DND-41 (cell line): Measurements from ENCODE around the gene L3MBTL4.

Source experiments
- ATAC-seq: fragments of 200-7000 bp; cut with Tn5 transposase; 3 replicates; pipeline ENCODE4 v1.9.1; 2021; ENCODE audit warnings: low read depth; ENCODE audit not compliant: insufficient read depth
- DNase-seq: peaks from one replicate; pipeline ENCODE4 v3.0.0-alpha.2; 2020
- H2AFZ ChIP-seq: 2 replicates; pipeline ENCODE4 v1.6.0; 2012; ENCODE audit warnings: low read depth, low read length
- H3K27ac ChIP-seq: 2 replicates; pipeline ENCODE4 v1.5.1; 2012; ENCODE audit warnings: low read length, inconsistent platforms
- H3K27me3 ChIP-seq: fragments of 200-600 bp; sonication (generic); 2 replicates; pipeline ENCODE4 v1.6.0; 2012; ENCODE audit warnings: low read length, mild to moderate bottlenecking, inconsistent platforms; ENCODE audit not compliant: insufficient read depth, poor library complexity
- H3K36me3 ChIP-seq: 2 replicates; pipeline ENCODE4 v1.5.1; 2012; ENCODE audit warnings: low read length, inconsistent platforms; ENCODE audit not compliant: insufficient read depth
- H3K4me1 ChIP-seq: 2 replicates; pipeline ENCODE4 v1.5.1; 2012; ENCODE audit warnings: mild to moderate bottlenecking, low read length; ENCODE audit not compliant: insufficient read depth
- H3K4me2 ChIP-seq: 2 replicates; pipeline ENCODE4 v1.6.0; 2012; ENCODE audit warnings: mild to moderate bottlenecking, moderate library complexity, low read length, inconsistent platforms; ENCODE audit not compliant: insufficient read depth
- H3K4me3 ChIP-seq, 2 experiments: fragments of 200-600 bp in 1 of 2; shearing (Covaris generic) in 1 of 2; 2 replicates each; pipeline ENCODE4 v1.5.1; 2012 to 2016; ENCODE audit warnings: inconsistent platforms in 2 of 2, low read length in 2 of 2, mild to moderate bottlenecking in 2 of 2, low read depth in 1 of 2, moderate library complexity in 1 of 2
- H3K79me2 ChIP-seq: 2 replicates; pipeline ENCODE4 v1.6.0; 2012; ENCODE audit warnings: low read length, inconsistent platforms; ENCODE audit not compliant: insufficient read depth
- H3K9ac ChIP-seq: 2 replicates; pipeline ENCODE4 v1.6.0; 2012; ENCODE audit warnings: low read depth, mild to moderate bottlenecking, inconsistent platforms, low read length, moderate library complexity
- H3K9me3 ChIP-seq: 2 replicates; pipeline ENCODE4 v1.5.1; 2012; ENCODE audit warnings: low read length, moderate library complexity, mild to moderate bottlenecking, inconsistent platforms; ENCODE audit not compliant: insufficient read depth, severe bottlenecking
- H4K20me1 ChIP-seq: 2 replicates; pipeline ENCODE4 v1.6.0; 2012; ENCODE audit warnings: low read length; ENCODE audit not compliant: insufficient read depth
- CTCF ChIP-seq: IDR thresholded peaks from 2 replicates; pipeline ENCODE4 v1.5.1; 2012; ENCODE audit warnings: borderline replicate concordance, low read length, moderate library complexity, mild to moderate bottlenecking; ENCODE audit not compliant: poor library complexity, severe bottlenecking; ENCODE audit errors: extremely low read depth
- EZH2 ChIP-seq: IDR thresholded peaks from 3 replicates; pipeline ENCODE4 v1.6.1; 2012; ENCODE audit warnings: borderline replicate concordance, low read depth, mild to moderate bottlenecking, moderate library complexity, low read length, inconsistent platforms; ENCODE audit not compliant: severe bottlenecking

L3MBTL4 gene

GRCh38 chr18:6397931-6398566, 16.7 kb downstream of the L3MBTL4 start:
- Histone ChIP-seq H3K27ac (no peak overlapping the region), H3K9me3 (no peaks in the 10 kb centered on the region), H3K4me3 (no peak overlapping the region), H2AFZ (no peak overlapping the region), H3K9ac (no peak overlapping the region), H3K27me3 (no peaks in the 10 kb centered on the region), H3K36me3 (no peaks in the 10 kb centered on the region), H3K79me2 (no peaks in the 10 kb centered on the region), H3K4me2 (no peak overlapping the region), H3K4me1 (no peaks in the 10 kb centered on the region), H4K20me1 (no peaks in the 10 kb centered on the region)
- DNase-seq = no peak
- TF ChIP-seq EZH2 (no peak), CTCF (no peak)
- no peak for ATAC-seq

- Histone ChIP-seq H3K27ac (no peak overlapping the region), H3K4me2 (no peak overlapping the region), H3K4me1 (no peaks in the 10 kb centered on the region), H3K4me3 (no peak overlapping the region), H3K9me3 (no peaks in the 10 kb centered on the region), H3K79me2 (no peaks in the 10 kb centered on the region), H2AFZ (no peak overlapping the region), H3K9ac (no peak overlapping the region), H3K27me3 (no peaks in the 10 kb centered on the region), H4K20me1 (no peaks in the 10 kb centered on the region), H3K36me3 (no peaks in the 10 kb centered on the region)
- ATAC-seq (no peak), DNase-seq (no peak)
- no peak for TF ChIP-seq CTCF
- no peak for TF ChIP-seq EZH2
Measured at GRCh38 chr18:6396847-6397246, 17.9 kb downstream of the L3MBTL4 start.

- no peak overlapping the region for H3K27ac ChIP-seq
- H2AFZ ChIP-seq = no peak overlapping the region
- no peaks in the 10 kb centered on the region for H3K36me3 ChIP-seq
- H4K20me1 ChIP-seq = no peaks in the 10 kb centered on the region
- H3K4me2 ChIP-seq = no peak overlapping the region
- H3K4me3 ChIP-seq = no peak overlapping the region
- DNase-seq = no peak
- no peaks in the 10 kb centered on the region for H3K9me3 ChIP-seq
- TF ChIP-seq EZH2 (no peak), CTCF (no peak)
- H3K4me1 ChIP-seq = no peaks in the 10 kb centered on the region
- no peak overlapping the region for H3K9ac ChIP-seq
- no peak for ATAC-seq
- no peaks in the 10 kb centered on the region for H3K79me2 ChIP-seq
- no peaks in the 10 kb centered on the region for H3K27me3 ChIP-seq
Measured at GRCh38 chr18:6396276-6396675, 18.4 kb downstream of the L3MBTL4 start.
